ENCODE measurements around the gene IGSF9.
A peak's percentile ranks its signal among the peaks of the same experiment; 100 is the strongest.
"Not testable (repeated sequence)": the region's sequence is repeated elsewhere in the genome, so short reads cannot be mapped to it uniquely, and the experiment has no call there.

Gene IGSF9

GRCh38 chr1:159908031-159908940 lies 37.1 kb downstream of the IGSF9 start:
- no peak overlapping the region for H3K27ac ChIP-seq (ENCODE audit: low read depth, low read length)

GRCh38 chr1:159906960-159907359 lies 38.5 kb downstream of the IGSF9 start:
- H3K79me2 ChIP-seq (ENCODE audit: control insufficient read depth, insufficient read depth, low read length, unreplicated experiment), result no peaks in the 10 kb centered on the region
- no peak overlapping the region for H3K27ac ChIP-seq (ENCODE audit: low read depth, low read length)
- H3K27me3 ChIP-seq (ENCODE audit: insufficient read depth, low read length), result no peaks in the 10 kb centered on the region
- H3K36me3 ChIP-seq (ENCODE audit: insufficient read depth, low read length), result no peaks in the 10 kb centered on the region
- no peak overlapping the region for H2AFZ ChIP-seq (ENCODE audit: low read length, unreplicated experiment)
- peaks cover 23% of the 10 kb centered on the region for H3K4me1 ChIP-seq (ENCODE audit: control insufficient read depth, insufficient read depth, low read length, unreplicated experiment)
- no peak overlapping the region for H3K4me3 ChIP-seq (ENCODE audit: low read depth, low read length)

More at GRCh38 chr1:159908031-159908940, 37.1 kb downstream of the IGSF9 start:
- no peaks in the 10 kb centered on the region for H3K27me3 ChIP-seq (ENCODE audit: insufficient read depth, low read length)
- H3K4me3 ChIP-seq (ENCODE audit: low read depth, low read length), result no peak overlapping the region
- no peak overlapping the region for H2AFZ ChIP-seq (ENCODE audit: low read length, unreplicated experiment)
- no peaks in the 10 kb centered on the region for H3K36me3 ChIP-seq (ENCODE audit: insufficient read depth, low read length)
- peaks cover 35% of the 10 kb centered on the region for H3K4me1 ChIP-seq (ENCODE audit: control insufficient read depth, insufficient read depth, low read length, unreplicated experiment)
- H3K79me2 ChIP-seq (ENCODE audit: control insufficient read depth, insufficient read depth, low read length, unreplicated experiment), result no peaks in the 10 kb centered on the region

- H3K4me3 ChIP-seq (ENCODE audit: low read depth, low read length); H3K36me3 ChIP-seq (ENCODE audit: insufficient read depth, low read length); H3K27ac ChIP-seq (ENCODE audit: low read depth, low read length); H3K4me1 ChIP-seq (ENCODE audit: control insufficient read depth, insufficient read depth, low read length, unreplicated experiment); H3K27me3 ChIP-seq (ENCODE audit: insufficient read depth, low read length); H2AFZ ChIP-seq (ENCODE audit: low read length, unreplicated experiment); H3K79me2 ChIP-seq (ENCODE audit: control insufficient read depth, insufficient read depth, low read length, unreplicated experiment): not testable (repeated sequence)
Observed at GRCh38 chr1:159904036-159904435, 41.4 kb downstream of the IGSF9 start.

GRCh38 chr1:159902541-159902940 lies 42.9 kb downstream of the IGSF9 start:
- Histone ChIP-seq H2AFZ (ENCODE audit: low read length, unreplicated experiment) (no peak overlapping the region), H3K27me3 (ENCODE audit: insufficient read depth, low read length) (no peaks in the 10 kb centered on the region), H3K27ac (ENCODE audit: low read depth, low read length) (no peak overlapping the region), H3K4me3 (ENCODE audit: low read depth, low read length) (no peak overlapping the region), H3K79me2 (ENCODE audit: control insufficient read depth, insufficient read depth, low read length, unreplicated experiment) (no peaks in the 10 kb centered on the region), H3K4me1 (ENCODE audit: control insufficient read depth, insufficient read depth, low read length, unreplicated experiment) (peaks cover 10% of the 10 kb centered on the region), H3K36me3 (ENCODE audit: insufficient read depth, low read length) (no peaks in the 10 kb centered on the region)

- H3K4me1 ChIP-seq (ENCODE audit: control insufficient read depth, insufficient read depth, low read length, unreplicated experiment), result peaks cover 10% of the 10 kb centered on the region
- no peaks in the 10 kb centered on the region for H3K36me3 ChIP-seq (ENCODE audit: insufficient read depth, low read length)
- no peak overlapping the region for H3K27ac ChIP-seq (ENCODE audit: low read depth, low read length)
- H3K79me2 ChIP-seq (ENCODE audit: control insufficient read depth, insufficient read depth, low read length, unreplicated experiment), result no peaks in the 10 kb centered on the region
- H3K4me3 ChIP-seq (ENCODE audit: low read depth, low read length), result no peak overlapping the region
- no peaks in the 10 kb centered on the region for H3K27me3 ChIP-seq (ENCODE audit: insufficient read depth, low read length)
- no peak overlapping the region for H2AFZ ChIP-seq (ENCODE audit: low read length, unreplicated experiment)
Observed at GRCh38 chr1:159900755-159901360, 44.6 kb downstream of the IGSF9 start.

- H2AFZ ChIP-seq (ENCODE audit: low read length, unreplicated experiment), result no peak within 1 kb of the TSS
- no peaks in the 10 kb centered on the region for H3K36me3 ChIP-seq (ENCODE audit: insufficient read depth, low read length)
- H3K4me3 ChIP-seq (ENCODE audit: low read depth, low read length), result peak within 1 kb of the TSS; percentile 50; the same call in 1 of the 2 replicates
- H3K27ac ChIP-seq (ENCODE audit: low read depth, low read length), result no peak within 1 kb of the TSS
- no peaks in the 10 kb centered on the region for H3K79me2 ChIP-seq (ENCODE audit: control insufficient read depth, insufficient read depth, low read length, unreplicated experiment)
- H3K27me3 ChIP-seq (ENCODE audit: insufficient read depth, low read length), result no peaks in the 10 kb centered on the region
- H3K4me1 ChIP-seq (ENCODE audit: control insufficient read depth, insufficient read depth, low read length, unreplicated experiment), result peaks cover 10% of the 10 kb centered on the region
Observed at GRCh38 chr1:159900086-159900680, 45.2 kb downstream of the IGSF9 start, which contains the start of gene CFAP45. TSS of gene CFAP45 (minus strand) at chr1:159900165. CDS start at chr1:159900098, 67 bp downstream.

- not testable (repeated sequence) for H2AFZ ChIP-seq (ENCODE audit: low read length, unreplicated experiment); H3K4me1 ChIP-seq (ENCODE audit: control insufficient read depth, insufficient read depth, low read length, unreplicated experiment); H3K4me3 ChIP-seq (ENCODE audit: low read depth, low read length); H3K36me3 ChIP-seq (ENCODE audit: insufficient read depth, low read length); H3K27me3 ChIP-seq (ENCODE audit: insufficient read depth, low read length); H3K27ac ChIP-seq (ENCODE audit: low read depth, low read length); H3K79me2 ChIP-seq (ENCODE audit: control insufficient read depth, insufficient read depth, low read length, unreplicated experiment)
Observed at GRCh38 chr1:159899634-159900033, 45.8 kb downstream of the IGSF9 start.

GRCh38 chr1:159898527-159898926 lies 46.9 kb downstream of the IGSF9 start:
- H2AFZ ChIP-seq (ENCODE audit: low read length, unreplicated experiment), result no peak overlapping the region

GRCh38 chr1:159897962-159898361 lies 47.5 kb downstream of the IGSF9 start:
- Histone ChIP-seq H3K27me3 (ENCODE audit: insufficient read depth, low read length) (no peaks in the 10 kb centered on the region), H3K4me3 (ENCODE audit: low read depth, low read length) (no peak overlapping the region), H2AFZ (ENCODE audit: low read length, unreplicated experiment) (no peak overlapping the region), H3K36me3 (ENCODE audit: insufficient read depth, low read length) (no peaks in the 10 kb centered on the region), H3K27ac (ENCODE audit: low read depth, low read length) (no peak overlapping the region), H3K79me2 (ENCODE audit: control insufficient read depth, insufficient read depth, low read length, unreplicated experiment) (no peaks in the 10 kb centered on the region), H3K4me1 (ENCODE audit: control insufficient read depth, insufficient read depth, low read length, unreplicated experiment) (peaks cover 10% of the 10 kb centered on the region)

More at GRCh38 chr1:159898527-159898926, 46.9 kb downstream of the IGSF9 start:
- H3K4me3 ChIP-seq (ENCODE audit: low read depth, low read length), result no peak overlapping the region
- H3K27ac ChIP-seq (ENCODE audit: low read depth, low read length), result no peak overlapping the region
- no peaks in the 10 kb centered on the region for H3K27me3 ChIP-seq (ENCODE audit: insufficient read depth, low read length)
- peaks cover 10% of the 10 kb centered on the region for H3K4me1 ChIP-seq (ENCODE audit: control insufficient read depth, insufficient read depth, low read length, unreplicated experiment)
- no peaks in the 10 kb centered on the region for H3K79me2 ChIP-seq (ENCODE audit: control insufficient read depth, insufficient read depth, low read length, unreplicated experiment)
- H3K36me3 ChIP-seq (ENCODE audit: insufficient read depth, low read length), result no peaks in the 10 kb centered on the region

- peaks cover 10% of the 10 kb centered on the region for H3K4me1 ChIP-seq (ENCODE audit: control insufficient read depth, insufficient read depth, low read length, unreplicated experiment)
- H3K79me2 ChIP-seq (ENCODE audit: control insufficient read depth, insufficient read depth, low read length, unreplicated experiment), result no peaks in the 10 kb centered on the region
- H3K27me3 ChIP-seq (ENCODE audit: insufficient read depth, low read length), result no peaks in the 10 kb centered on the region
- no peak overlapping the region for H3K4me3 ChIP-seq (ENCODE audit: low read depth, low read length)
- no peak overlapping the region for H3K27ac ChIP-seq (ENCODE audit: low read depth, low read length)
- no peak overlapping the region for H2AFZ ChIP-seq (ENCODE audit: low read length, unreplicated experiment)
- H3K36me3 ChIP-seq (ENCODE audit: insufficient read depth, low read length), result no peaks in the 10 kb centered on the region
Observed at GRCh38 chr1:159896546-159896930, 48.9 kb downstream of the IGSF9 start.

All from ACC112 (cell line).